Activated CD4-positive, alpha-beta T cell treated with anti-CD3 and anti-CD28 coated beads for 36 hours (primary cell): ENCODE results near the gene RFX7. TPM values are rescaled to one million over a fixed set of nuclear protein-coding genes. Genes with fewer than 3 reads are reported as not detected.

Experiments used
- ATAC-seq: fragments of 200-7000 bp; cut with Tn5 transposase; one replicate; pipeline ENCODE4 v1.10.0; 2021; ENCODE audit warnings: mild to moderate bottlenecking, moderate library complexity
- CTCF ChIA-PET: fragments of 350-600 bp; sonication (Branson Sonifier 250); formaldehyde crosslinking; loops from one replicate; lab custom pipeline; 2021; ENCODE audit warnings: antibody characterized with exemption; lab: Charles Lee
- POLR2A ChIA-PET: fragments of 350-600 bp; sonication (Branson Sonifier 250); formaldehyde crosslinking; loops from one replicate; lab custom pipeline; 2021; ENCODE audit warnings: antibody characterized with exemption, inconsistent platforms; lab: Charles Lee
- DNase-seq: peaks from one replicate; pipeline ENCODE4 v3.0.0-alpha.2; 2020
- H3K27ac Mint-ChIP-seq: one replicate; pipeline ENCODE4 v1.8.0; 2021; ENCODE audit warnings: mixed read lengths
- H3K27me3 Mint-ChIP-seq: one replicate; pipeline ENCODE4 v1.8.0; 2021; ENCODE audit warnings: mixed read lengths
- H3K36me3 Mint-ChIP-seq: one replicate; pipeline ENCODE4 v1.8.0; 2021; ENCODE audit warnings: low read depth, mixed read lengths
- H3K4me1 Mint-ChIP-seq: one replicate; pipeline ENCODE4 v1.8.0; 2021; ENCODE audit warnings: mixed read lengths
- H3K4me3 Mint-ChIP-seq: one replicate; pipeline ENCODE4 v1.8.0; 2021; ENCODE audit warnings: mild to moderate bottlenecking, moderate library complexity, mixed read lengths
- H3K9me3 Mint-ChIP-seq: one replicate; pipeline ENCODE4 v1.8.0; 2021; ENCODE audit warnings: low read depth, mixed read lengths
- intact Hi-C, 2 experiments: fragments of 100-400 bp; cut with DNase I in 1 of 2; cut with micrococcal nuclease in 1 of 2; formaldehyde crosslinking; loops; one replicate each; pipeline versions ENCODE4 v1.14.2 to v1.15.1; 2022 to 2024; cut with DNase I, micrococcal nuclease
- total RNA-seq, 2 experiments: library from RNA; stranded (reverse); gene quantifications; one replicate each; pipeline ENCODE4 v1.2.3, GENCODE V29; 2021

Gene RFX7
- total RNA-seq, 2 experiments from 2014 or later, result 24.0 to 31.4 TPM

DNA sequence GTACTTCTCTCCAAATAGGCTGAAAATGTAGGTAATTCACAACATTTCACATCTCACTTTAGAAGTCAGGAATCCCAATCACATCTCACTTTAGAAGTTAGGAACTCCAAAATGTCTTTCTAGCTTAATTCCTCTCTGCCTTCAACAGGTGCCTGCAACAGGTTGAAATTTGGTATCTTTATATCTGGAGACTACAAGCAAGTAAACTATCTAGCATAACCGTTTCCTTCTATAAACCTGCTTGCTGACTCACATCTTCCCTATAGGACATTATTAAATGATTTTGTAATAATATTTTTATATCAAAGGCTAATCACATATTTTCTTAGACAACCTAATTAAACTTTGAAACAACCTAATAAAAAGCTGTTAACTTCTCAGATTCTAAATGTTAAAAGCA lies 18.2 kb downstream of the RFX7 start:
- intact Hi-C loops, result no loop called here
- peaks cover 46% of the 10 kb centered on the region for H3K36me3 Mint-ChIP-seq
- no peak overlapping the region for H3K27ac Mint-ChIP-seq
- H3K4me1 Mint-ChIP-seq, result peaks cover 11% of the 10 kb centered on the region
- DNase-seq (no peak), ATAC-seq (no peak)
- peaks cover 32% of the 10 kb centered on the region for H3K9me3 Mint-ChIP-seq
- POLR2A ChIA-PET, result no interaction called here
- no peak overlapping the region for H3K4me3 Mint-ChIP-seq
- no peaks in the 10 kb centered on the region for H3K27me3 Mint-ChIP-seq
- CTCF ChIA-PET, result interaction anchor here (0.6 to 2.0 kb wide), 2 partner anchors 10 to 93 kb away, joined by 3 to 6 read pairs; no protein-coding TSS in a partner anchor

DNA sequence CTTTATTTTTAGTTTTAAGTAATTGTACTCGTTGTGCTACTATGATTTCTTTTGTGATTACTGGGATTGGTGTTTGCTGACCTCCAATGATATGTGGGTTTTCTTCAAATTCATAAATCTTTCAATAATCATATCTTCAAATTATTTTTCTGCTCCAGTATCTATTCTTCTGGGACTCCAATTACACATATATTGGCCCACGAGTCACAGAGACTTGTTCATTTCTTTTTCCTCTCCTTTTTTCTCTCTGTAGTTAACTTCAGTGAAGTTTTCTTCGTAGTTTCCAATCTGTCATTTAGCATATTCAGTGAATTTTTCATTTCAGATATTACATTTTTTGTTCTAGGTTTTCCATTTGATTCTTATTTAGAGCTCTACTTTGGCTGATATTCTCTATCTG lies 21.4 kb downstream of the RFX7 start:
- H3K9me3 Mint-ChIP-seq, result peaks cover 23% of the 10 kb centered on the region
- no peaks in the 10 kb centered on the region for H3K27me3 Mint-ChIP-seq
- DNase-seq, result no peak
- H3K4me1 Mint-ChIP-seq, result peaks cover 5% of the 10 kb centered on the region
- CTCF ChIA-PET, result no interaction called here
- no peak overlapping the region for H3K4me3 Mint-ChIP-seq
- POLR2A ChIA-PET, result no interaction called here
- no peak for ATAC-seq
- H3K27ac Mint-ChIP-seq, result no peak overlapping the region
- peaks cover 30% of the 10 kb centered on the region for H3K36me3 Mint-ChIP-seq
- intact Hi-C loops, result no loop called here

DNA sequence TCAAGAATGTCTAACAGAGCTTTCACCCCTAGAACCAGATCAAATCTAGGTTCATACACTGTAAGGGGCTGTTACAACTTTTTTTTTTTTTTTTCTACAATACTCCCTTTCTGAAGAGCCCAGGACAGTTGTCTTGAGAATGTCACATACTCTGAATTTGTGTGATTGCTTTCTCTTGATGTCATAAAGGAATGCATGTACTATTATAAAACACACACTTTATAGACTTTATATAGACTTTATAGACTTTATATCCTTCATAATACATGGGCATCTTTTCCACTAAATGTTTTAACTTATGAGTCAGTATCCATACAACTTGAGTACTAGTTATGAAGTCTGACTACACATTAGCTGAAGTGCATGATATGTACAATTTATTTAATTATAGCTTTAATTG lies 26.3 kb downstream of the RFX7 start:
- intact Hi-C loops, result no loop called here
- H3K27me3 Mint-ChIP-seq, result no peaks in the 10 kb centered on the region
- H3K36me3 Mint-ChIP-seq, result peaks cover 35% of the 10 kb centered on the region
- peaks cover under 1% of the 10 kb centered on the region for H3K4me1 Mint-ChIP-seq
- ChIA-PET POLR2A (interaction anchor here (0.6 kb wide), 1 partner anchor 502 kb away, joined by 5 read pairs; no protein-coding TSS in a partner anchor), CTCF (interaction anchor here (0.7 kb wide), 1 partner anchor 12 kb away, joined by 4 read pairs; no protein-coding TSS in a partner anchor)
- no peak overlapping the region for H3K27ac Mint-ChIP-seq
- no peak overlapping the region for H3K4me3 Mint-ChIP-seq
- peaks cover 21% of the 10 kb centered on the region for H3K9me3 Mint-ChIP-seq
- no peak for DNase-seq
- ATAC-seq, result no peak

DNA sequence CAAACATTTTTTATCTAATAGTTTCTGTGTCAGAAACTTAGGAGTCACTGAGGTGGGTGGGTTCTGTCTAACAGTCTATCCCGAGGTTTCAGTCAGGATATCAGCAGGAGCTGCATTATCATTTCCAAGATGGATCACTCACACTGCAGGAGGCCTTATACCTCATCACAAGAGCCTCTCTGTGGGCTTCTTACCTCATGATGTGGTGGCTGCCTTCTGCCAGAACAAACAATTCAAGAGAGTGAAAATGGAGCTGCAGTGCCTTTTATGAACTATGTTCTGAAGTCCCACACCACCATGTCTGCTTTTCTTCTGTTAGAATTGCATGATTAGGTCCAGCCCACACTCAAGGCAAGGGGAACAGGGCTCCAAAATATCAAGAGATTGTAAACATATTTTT lies 27.9 kb downstream of the RFX7 start:
- no peaks in the 10 kb centered on the region for H3K27me3 Mint-ChIP-seq
- POLR2A ChIA-PET, result no interaction called here
- no peak overlapping the region for H3K27ac Mint-ChIP-seq
- no peak overlapping the region for H3K4me3 Mint-ChIP-seq
- no peak for DNase-seq
- intact Hi-C loops, result no loop called here
- H3K4me1 Mint-ChIP-seq, result peaks cover 14% of the 10 kb centered on the region
- CTCF ChIA-PET, result interaction anchor here (1.4 kb wide), 1 partner anchor 15 kb away, joined by 4 read pairs; no protein-coding TSS in a partner anchor
- H3K9me3 Mint-ChIP-seq, result peaks cover 32% of the 10 kb centered on the region
- H3K36me3 Mint-ChIP-seq, result peaks cover 48% of the 10 kb centered on the region
- ATAC-seq, result no peak

DNA sequence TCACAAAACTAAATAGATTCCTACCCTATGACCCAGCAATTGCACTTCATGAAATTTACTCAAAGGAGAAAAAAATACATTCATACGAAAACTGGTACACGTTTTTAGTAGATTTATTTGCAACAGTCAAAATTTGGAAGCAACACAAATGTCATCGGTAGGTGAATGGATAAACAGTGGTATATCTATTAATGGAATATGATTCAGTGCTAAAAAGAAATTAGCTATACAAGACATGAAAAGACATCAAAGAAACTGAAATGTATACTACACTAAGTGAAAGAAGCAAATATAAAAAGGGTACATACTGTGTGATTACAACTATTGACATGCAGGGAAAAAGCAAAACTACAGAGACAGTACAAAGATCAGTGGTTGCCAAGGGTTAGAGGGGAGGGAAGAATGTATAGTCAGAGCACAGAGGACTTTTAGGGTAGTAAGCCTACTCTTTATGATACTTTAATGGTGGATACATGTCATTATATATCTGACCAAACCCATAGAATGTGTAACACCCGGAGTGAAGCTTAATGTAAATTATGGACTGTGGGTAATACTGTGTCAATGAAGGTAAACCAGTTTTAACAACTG lies 31.6 kb downstream of the RFX7 start:
- no peak overlapping the region for H3K4me3 Mint-ChIP-seq
- H3K27me3 Mint-ChIP-seq, result no peaks in the 10 kb centered on the region
- no peak overlapping the region for H3K27ac Mint-ChIP-seq
- H3K36me3 Mint-ChIP-seq, result peaks cover 43% of the 10 kb centered on the region
- DNase-seq (no peak), ATAC-seq (no peak)
- CTCF ChIA-PET, result interaction anchor here (0.5 kb wide), 1 partner anchor 8 kb away, joined by 3 read pairs; no protein-coding TSS in a partner anchor
- H3K9me3 Mint-ChIP-seq, result peaks cover 30% of the 10 kb centered on the region
- H3K4me1 Mint-ChIP-seq, result peaks cover 45% of the 10 kb centered on the region
- POLR2A ChIA-PET, result no interaction called here
- intact Hi-C loops, result no loop called here

DNA sequence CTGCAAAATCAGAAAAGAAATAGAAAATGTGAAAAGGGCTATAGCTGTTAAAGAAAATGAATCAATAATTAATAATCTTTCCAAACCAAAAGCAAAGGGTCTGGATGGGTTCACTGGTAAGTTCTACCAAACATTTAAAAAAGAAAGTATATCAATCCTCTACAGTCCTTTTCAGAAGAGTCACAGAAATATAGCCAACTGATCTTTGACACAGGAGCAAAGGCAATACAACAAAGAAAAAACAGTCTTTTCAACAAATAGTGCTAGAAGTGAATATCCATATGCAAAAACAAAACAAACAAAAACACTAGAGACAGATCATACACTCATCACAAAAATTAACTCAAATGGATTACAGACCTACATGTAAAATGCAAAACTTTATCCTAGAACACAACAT lies 32.6 kb downstream of the RFX7 start:
- Mint-ChIP-seq H3K4me1 (peaks cover 55% of the 10 kb centered on the region), H3K27me3 (no peaks in the 10 kb centered on the region)

DNA sequence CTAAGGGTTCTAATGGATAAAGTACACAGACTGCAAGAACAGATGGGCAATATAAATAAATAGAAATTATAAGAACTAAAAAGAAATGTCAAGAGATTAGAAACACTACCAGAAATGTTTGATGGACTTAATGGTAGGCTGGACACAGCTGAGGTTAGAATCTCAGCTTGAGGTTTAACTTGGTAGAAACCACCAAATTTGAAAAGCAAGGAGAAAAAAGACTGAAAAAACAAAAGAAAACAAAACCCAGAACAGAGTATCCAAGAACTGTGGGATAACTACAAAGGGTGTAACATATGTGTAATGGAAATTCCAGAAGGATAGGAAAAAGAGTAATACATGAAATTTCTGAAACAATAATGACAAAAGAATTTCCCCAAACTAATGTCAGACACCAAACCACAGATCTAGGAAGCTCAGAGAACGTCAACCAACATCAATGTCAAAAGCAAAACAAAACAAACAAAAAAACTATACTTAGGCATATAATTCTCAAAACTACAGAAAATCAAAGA lies 35.0 kb downstream of the RFX7 start:
- no peak overlapping the region for H3K4me3 Mint-ChIP-seq
- intact Hi-C loops, result loop anchor here in 1 of 2 experiments (5.0 kb wide), 1 partner anchor 34 kb away; the partner anchor contains the start of gene RFX7
- peaks cover 32% of the 10 kb centered on the region for H3K36me3 Mint-ChIP-seq
- H3K4me1 Mint-ChIP-seq, result peaks cover 74% of the 10 kb centered on the region
- ATAC-seq (no peak), DNase-seq (no peak)
- peak overlapping the region; percentile 74 for H3K27ac Mint-ChIP-seq
- ChIA-PET CTCF (interaction anchor here (0.7 kb wide), 1 partner anchor 117 kb away, joined by 3 read pairs; no protein-coding TSS in a partner anchor), POLR2A (no interaction called here)
- no peaks in the 10 kb centered on the region for H3K27me3 Mint-ChIP-seq
- peaks cover 26% of the 10 kb centered on the region for H3K9me3 Mint-ChIP-seq

More for the DNA sequence above, 32.6 kb downstream of the RFX7 start:
- ATAC-seq, result no peak
- ChIA-PET CTCF (no interaction called here), POLR2A (no interaction called here)
- H3K36me3 Mint-ChIP-seq, result peaks cover 43% of the 10 kb centered on the region
- no peak for DNase-seq
- H3K9me3 Mint-ChIP-seq, result peaks cover 31% of the 10 kb centered on the region
- intact Hi-C loops, result no loop called here
- no peak overlapping the region for H3K27ac Mint-ChIP-seq
- H3K4me3 Mint-ChIP-seq, result no peak overlapping the region

DNA sequence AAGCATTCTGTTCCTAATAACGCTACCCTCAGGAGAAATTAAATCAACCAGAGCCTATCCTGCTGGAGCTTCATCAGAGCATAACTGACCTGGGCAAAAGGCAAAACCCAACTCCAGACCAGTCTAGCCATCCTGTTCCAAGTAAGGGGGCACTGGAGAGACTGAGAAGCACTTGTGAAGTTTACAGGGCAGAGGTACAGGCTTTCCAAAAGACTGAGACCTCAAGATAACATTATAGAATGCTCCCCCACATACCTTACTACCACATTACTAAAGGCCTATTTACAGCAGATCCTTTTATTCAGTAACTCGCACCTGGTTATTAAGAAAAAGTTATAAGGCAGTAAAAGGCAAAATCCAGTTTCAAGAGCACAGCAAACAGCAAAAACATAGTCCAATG lies 35.5 kb downstream of the RFX7 start:
- peak overlapping the region; percentile 68 for H3K27ac Mint-ChIP-seq

DNA sequence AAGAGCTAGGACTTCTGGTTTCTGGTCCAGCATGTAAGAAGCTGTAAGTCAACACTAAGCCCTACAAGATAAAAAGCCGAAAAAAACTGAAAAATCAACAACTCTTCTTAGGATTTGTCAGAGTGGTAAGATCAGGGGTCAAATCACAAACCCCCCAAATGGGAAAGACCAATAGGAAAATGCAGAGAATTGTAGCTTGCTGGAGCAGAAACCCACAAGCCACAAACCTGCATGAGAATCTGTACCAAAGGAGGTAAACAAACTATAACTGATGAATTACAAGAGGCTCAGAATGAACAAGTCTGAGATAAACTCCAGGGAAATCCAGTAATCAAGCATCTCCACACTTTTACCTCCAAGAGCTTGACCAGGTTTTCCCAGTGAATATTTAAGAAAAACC lies 36.0 kb downstream of the RFX7 start:
- ChIA-PET CTCF (interaction anchor here (1.5 kb wide), 1 partner anchor 37 kb away, joined by 8 read pairs; no protein-coding TSS in a partner anchor), POLR2A (no interaction called here)
- ATAC-seq (peak; percentile 23), DNase-seq (no peak)
- Mint-ChIP-seq H3K27me3 (no peaks in the 10 kb centered on the region), H3K4me1 (peaks cover 81% of the 10 kb centered on the region), H3K27ac (peak overlapping the region; percentile 68), H3K9me3 (peaks cover 23% of the 10 kb centered on the region), H3K36me3 (peaks cover 26% of the 10 kb centered on the region), H3K4me3 (no peak overlapping the region)
- intact Hi-C loops, result loop anchor here in 1 of 2 experiments (5.0 kb wide), 1 partner anchor 35 kb away; the partner anchor contains the start of gene RFX7

More for the DNA sequence above, 35.5 kb downstream of the RFX7 start:
- no peak for DNase-seq
- peaks cover 29% of the 10 kb centered on the region for H3K36me3 Mint-ChIP-seq
- intact Hi-C loops, result loop anchor here in 1 of 2 experiments (5.0 kb wide), 1 partner anchor 34 kb away; the partner anchor contains the start of gene RFX7
- H3K9me3 Mint-ChIP-seq, result peaks cover 23% of the 10 kb centered on the region
- no peak for ATAC-seq
- H3K4me1 Mint-ChIP-seq, result peaks cover 78% of the 10 kb centered on the region
- POLR2A ChIA-PET, result no interaction called here
- H3K4me3 Mint-ChIP-seq, result no peak overlapping the region
- CTCF ChIA-PET, result interaction anchor here (1.5 kb wide), 1 partner anchor 37 kb away, joined by 8 read pairs; no protein-coding TSS in a partner anchor
- H3K27me3 Mint-ChIP-seq, result no peaks in the 10 kb centered on the region

DNA sequence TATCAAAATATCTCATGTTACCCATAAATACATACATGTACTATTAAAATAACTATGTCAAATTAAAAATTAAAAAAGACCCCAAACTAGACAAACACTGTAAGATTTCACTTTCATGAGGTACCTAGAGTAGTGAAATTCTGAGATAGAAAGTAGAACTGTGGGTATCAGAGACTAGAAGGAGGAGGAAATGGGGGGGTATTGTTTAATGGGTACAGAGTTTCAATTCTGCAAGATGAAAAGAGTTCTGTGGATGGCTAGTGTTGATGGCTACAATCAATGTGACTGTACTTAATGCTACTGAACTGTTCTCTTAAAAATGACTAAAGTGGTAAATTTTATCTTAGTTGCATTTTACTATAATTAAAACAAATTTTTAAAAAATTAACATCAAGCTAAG lies 36.6 kb downstream of the RFX7 start:
- peaks cover 80% of the 10 kb centered on the region for H3K4me1 Mint-ChIP-seq
- intact Hi-C loops, result loop anchor here in 1 of 2 experiments (5.0 kb wide), 1 partner anchor 35 kb away; the partner anchor contains the start of gene RFX7
- H3K36me3 Mint-ChIP-seq, result peaks cover 23% of the 10 kb centered on the region
- ChIA-PET CTCF (interaction anchor here (1.5 kb wide), 1 partner anchor 38 kb away, joined by 8 read pairs; no protein-coding TSS in a partner anchor), POLR2A (no interaction called here)
- ATAC-seq (peak; percentile 57), DNase-seq (no peak)
- no peaks in the 10 kb centered on the region for H3K27me3 Mint-ChIP-seq
- peaks cover 20% of the 10 kb centered on the region for H3K9me3 Mint-ChIP-seq
- no peak overlapping the region for H3K4me3 Mint-ChIP-seq
- H3K27ac Mint-ChIP-seq, result no peak overlapping the region

DNA sequence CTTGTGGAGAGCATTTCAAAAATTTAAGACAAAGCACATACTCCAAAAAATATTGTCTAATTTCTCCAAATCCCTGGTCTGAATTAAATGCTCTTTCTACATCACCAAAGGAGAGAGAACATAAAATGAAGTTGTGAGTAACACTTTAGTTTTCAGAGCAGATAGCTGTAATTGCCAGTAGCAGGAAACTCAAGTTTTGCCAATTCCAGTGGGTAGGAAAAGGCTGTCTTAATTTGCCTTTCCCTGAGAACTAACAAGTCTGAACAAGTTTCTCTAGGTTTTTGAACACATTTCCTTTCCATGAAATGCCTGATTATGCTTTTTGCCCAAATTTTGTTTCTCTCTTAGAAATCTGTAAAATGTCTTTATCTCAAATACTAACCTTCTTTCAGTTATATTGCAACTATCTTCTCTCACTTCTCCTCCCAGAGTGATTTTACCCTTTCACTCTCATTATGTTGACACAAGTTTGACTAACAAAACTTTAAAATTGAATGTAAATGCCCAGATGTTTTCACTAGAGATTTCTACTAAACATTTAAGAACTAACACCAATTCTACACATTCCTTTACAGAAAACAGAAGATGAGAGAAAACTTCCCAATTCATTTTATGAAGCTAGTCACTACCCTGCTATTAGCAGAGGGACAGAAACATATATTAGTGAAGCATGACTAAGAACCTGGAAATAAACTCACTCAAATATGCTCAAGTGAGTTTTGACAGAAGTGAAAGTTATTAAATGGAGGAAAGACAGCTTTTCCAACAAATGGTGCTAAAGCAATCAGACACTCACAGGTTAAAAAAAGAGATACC lies 38.4 kb downstream of the RFX7 start:
- ATAC-seq (no peak), DNase-seq (no peak)
- H3K27me3 Mint-ChIP-seq, result no peaks in the 10 kb centered on the region
- ChIA-PET CTCF (interaction anchor here (1.1 kb wide), 1 partner anchor 12 kb away, joined by 4 read pairs; no protein-coding TSS in a partner anchor), POLR2A (interaction anchor here (0.6 kb wide), 1 partner anchor 296 kb away, joined by 3 read pairs; no protein-coding TSS in a partner anchor)
- peaks cover 70% of the 10 kb centered on the region for H3K4me1 Mint-ChIP-seq
- intact Hi-C loops, result loop anchor here in 1 of 2 experiments (5.0 kb wide), 1 partner anchor 37 kb away; the partner anchor contains the start of gene RFX7
- peak overlapping the region; percentile 58 for H3K27ac Mint-ChIP-seq
- peaks cover 13% of the 10 kb centered on the region for H3K36me3 Mint-ChIP-seq
- H3K9me3 Mint-ChIP-seq, result peaks cover 6% of the 10 kb centered on the region
- H3K4me3 Mint-ChIP-seq, result no peak overlapping the region
